Endothelial cell of umbilical vein (primary cell): Measurements from ENCODE around the gene SKI. TPM values are rescaled to one million over a fixed set of nuclear protein-coding genes. Genes with fewer than 3 reads are reported as not detected.

Experiments used
- BruUV-seq: library from RNA; stranded (reverse); fragments of 400-500 nt; replicated peaks from 2 replicates; lab custom pipeline; 2021; lab: Mats Ljungman, UMichigan
- CTCF ChIA-PET: fragments of 300-600, 350-600 bp; sonication (Branson Sonifier 250); formaldehyde crosslinking; loops from one replicate; lab custom pipeline; 2021; ENCODE audit warnings: antibody characterized with exemption, inconsistent platforms; lab: Charles Lee
- POLR2A ChIA-PET: fragments of 300-600, 350-600 bp; sonication (Branson Sonifier 250); formaldehyde crosslinking; loops from one replicate; lab custom pipeline; 2021; ENCODE audit warnings: antibody characterized with exemption, inconsistent platforms; lab: Charles Lee
- DNase-seq: peaks from one replicate; pipeline ENCODE4 v3.0.0-alpha.2; 2011; ENCODE audit warnings: low read depth, low spot score
- FAIRE-seq: peaks from 2 replicates; lab custom pipeline; 2011; peaks lifted over from hg19 to GRCh38; lab: Jason Lieb, UNC
- H2AFZ ChIP-seq: 2 replicates; pipeline ENCODE4 v1.6.0; 2012; ENCODE audit warnings: low read depth, low read length, control low read depth, inconsistent platforms
- H3K27ac ChIP-seq: 2 replicates; pipeline ENCODE4 v1.5.1; 2011; ENCODE audit warnings: low read depth, mild to moderate bottlenecking, control low read depth, low read length, moderate library complexity; ENCODE audit not compliant: insufficient read depth
- H3K27me3 ChIP-seq, 2 experiments: 2 replicates each; pipeline versions ENCODE4 v1.6.0 to v1.6.1; 2011; ENCODE audit warnings: low read length in 2 of 2, mixed read lengths in 1 of 2; ENCODE audit not compliant: control insufficient read depth in 2 of 2, insufficient read depth in 2 of 2
- H3K36me3 ChIP-seq, 2 experiments: 2 replicates in 1 of 2; 3 replicates in 1 of 2; pipeline ENCODE4 v1.5.1; 2011; ENCODE audit warnings: low read length in 2 of 2, mild to moderate bottlenecking in 1 of 2, moderate library complexity in 1 of 2; ENCODE audit not compliant: control insufficient read depth in 2 of 2, insufficient read depth in 2 of 2; ENCODE audit errors: extremely low read depth in 1 of 2
- H3K4me1 ChIP-seq: 3 replicates; pipeline ENCODE4 v1.5.1; 2011; ENCODE audit warnings: mild to moderate bottlenecking, low read length; ENCODE audit not compliant: control insufficient read depth, insufficient read depth; ENCODE audit errors: extremely low read depth
- H3K4me2 ChIP-seq: 2 replicates; pipeline ENCODE4 v1.6.1; 2011; ENCODE audit warnings: low read length, control low read depth, mixed read lengths; ENCODE audit not compliant: insufficient read depth
- H3K4me3 ChIP-seq, 3 experiments: fragments of 200-600 bp in 1 of 3; sonication (generic), shearing (Covaris generic) in 1 of 3; replicated peaks in 1 of 3; 2 replicates each; pipeline ENCODE4 v1.5.1; 2011 to 2016; ENCODE audit warnings: control low read depth in 3 of 3, low read length in 3 of 3, mild to moderate bottlenecking in 2 of 3, inconsistent platforms in 1 of 3, low read depth in 1 of 3, moderate library complexity in 1 of 3; ENCODE audit not compliant: insufficient read depth in 1 of 3
- H3K79me2 ChIP-seq: 2 replicates; pipeline ENCODE4 v1.6.0; 2012; ENCODE audit warnings: low read length, inconsistent platforms; ENCODE audit not compliant: control insufficient read depth, insufficient read depth
- H3K9ac ChIP-seq: replicated peaks from 2 replicates; pipeline ENCODE3; 2011; ENCODE audit warnings: low read length, control low read depth; ENCODE audit not compliant: insufficient read depth; ENCODE audit errors: extremely low read depth
- H3K9me1 ChIP-seq: replicated peaks from 3 replicates; pipeline ENCODE4 v1.6.0; 2011; ENCODE audit warnings: mild to moderate bottlenecking, low read length; ENCODE audit not compliant: control insufficient read depth, insufficient read depth; ENCODE audit errors: extremely low read depth
- H3K9me3 ChIP-seq: replicated peaks from 2 replicates; pipeline ENCODE4 v1.5.1; 2012; ENCODE audit warnings: low read length, inconsistent platforms; ENCODE audit not compliant: control insufficient read depth, insufficient read depth
- H4K20me1 ChIP-seq: replicated peaks from 2 replicates; pipeline ENCODE3; 2011; ENCODE audit warnings: mild to moderate bottlenecking, low read length; ENCODE audit not compliant: control insufficient read depth, insufficient read depth; ENCODE audit errors: extremely low read depth
- CTCF ChIP-seq, 2 donors: IDR thresholded peaks; 1 replicate in 1 of 2; 2 replicates in 1 of 2; pipeline ENCODE4 v1.5.1; 2011; ENCODE audit warnings: low read length in 2 of 2, mild to moderate bottlenecking in 2 of 2, moderate library complexity in 2 of 2, control low read depth in 1 of 2, inconsistent platforms in 1 of 2, low read depth in 1 of 2; ENCODE audit not compliant: insufficient read depth in 1 of 2; ENCODE audit errors: extremely low read depth in 1 of 2
- EZH2 ChIP-seq: IDR thresholded peaks from 2 replicates; pipeline ENCODE4 v1.6.1; 2012; ENCODE audit warnings: borderline replicate concordance, low read depth, mild to moderate bottlenecking, moderate library complexity, low read length, inconsistent platforms; ENCODE audit not compliant: severe bottlenecking
- FOS ChIP-seq: IDR thresholded peaks from 2 replicates; pipeline ENCODE4 v1.6.1; 2011; ENCODE audit warnings: mild to moderate bottlenecking, low read length, moderate library complexity, borderline replicate concordance; ENCODE audit not compliant: insufficient read depth
- GATA2 ChIP-seq: IDR thresholded peaks from 2 replicates; pipeline ENCODE4 v1.7.0; 2011; ENCODE audit warnings: low read depth, mild to moderate bottlenecking, moderate library complexity, mixed read lengths, low read length; ENCODE audit not compliant: insufficient read length, insufficient read depth
- JUN ChIP-seq: IDR thresholded peaks from 2 replicates; pipeline ENCODE4 v1.6.1; 2011; ENCODE audit warnings: borderline replicate concordance, low read depth; ENCODE audit not compliant: insufficient read length, insufficient read depth
- MAX ChIP-seq: IDR thresholded peaks from 2 replicates; pipeline ENCODE4 v1.6.1; 2011; ENCODE audit not compliant: insufficient read depth, insufficient read length
- MYC ChIP-seq: IDR thresholded peaks from one replicate; pipeline ENCODE4 v1.6.1; 2011; ENCODE audit warnings: mild to moderate bottlenecking, low read depth, low read length
- POLR2A ChIP-seq: IDR thresholded peaks from 2 replicates; pipeline ENCODE4 v1.6.1; 2012; ENCODE audit warnings: low read depth, mild to moderate bottlenecking, control low read depth, low read length
- POLR2AphosphoS5 ChIP-seq: IDR thresholded peaks from 2 replicates; pipeline ENCODE4 v1.6.1; 2012; ENCODE audit warnings: low read depth, mild to moderate bottlenecking, control low read depth, low read length, moderate library complexity; ENCODE audit not compliant: insufficient read depth
- dilution Hi-C: fragments of 300-500 bp; cut with MboI; formaldehyde crosslinking; loops from one replicate; pipeline ENCODE4 v1.15.0; 2019; ENCODE audit warnings: low sequenced_read_pairs; ENCODE audit not compliant: extremely low pct_ligation_motif_present
- intact Hi-C: fragments of 100-400 bp; cut with micrococcal nuclease; formaldehyde crosslinking; loops from one replicate; pipeline ENCODE4 v1.10.0; 2022
- polyA plus RNA-seq, 4 experiments: library from polyadenylated mRNA; depleted of rRNA in 3 of 4; stranded (reverse) in 3 of 4; unstranded in 1 of 4; fragments of >200 nt; gene quantifications; 2 replicates each; pipeline versions ENCODE4 v1.2.1 to v1.2.3, GENCODE V29; 2011 to 2012; ENCODE audit warnings: missing spikeins in 1 of 4
- total RNA-seq: library from RNA; stranded (reverse); gene quantifications from 2 replicates; pipeline ENCODE4 v1.2.3, GENCODE V29; 2021

Gene SKI
- total and polyA plus RNA-seq, 2 donors (not counting 3 experiments of a cell fraction or from before 2014, with no cell fraction given) = 11.6 to 80.3 TPM

- Histone ChIP-seq H3K79me2 (peaks cover 97% of the 10 kb centered on the region), H3K9ac (no peak overlapping the region), H3K4me1 (peaks cover under 1% of the 10 kb centered on the region), H3K4me3 (no peak overlapping the region), H4K20me1 (no peaks in the 10 kb centered on the region), H3K27me3 (no peaks in the 10 kb centered on the region), H3K36me3 (peaks cover 0 to 1% of the 10 kb centered on the region in 2 experiments), H3K27ac (no peak overlapping the region), H2AFZ (no peak overlapping the region), H3K4me2 (no peak overlapping the region), H3K9me1 (no peaks in the 10 kb centered on the region), H3K9me3 (no peaks in the 10 kb centered on the region)
- no peak for FAIRE-seq
- ChIA-PET POLR2A (no interaction called here), CTCF (no interaction called here)
- no peak for DNase-seq
- BruUV-seq = no TSS peak
- intact Hi-C loops = no loop called here
- dilution Hi-C loops = no loop called here
- no peak for TF ChIP-seq EZH2
- TF ChIP-seq GATA2 = no peak
- TF ChIP-seq POLR2AphosphoS5 = no peak
- no peak for TF ChIP-seq CTCF (IDR thresholded peaks at IDR 0.05; ENCODE audit: extremely low read depth in 1 of 2, insufficient read depth in 1 of 2, low read depth in 1 of 2, low read length in 2 of 2)
- no peak for TF ChIP-seq MYC
- TF ChIP-seq JUN = no peak
- TF ChIP-seq POLR2A = no peak
- no peak for TF ChIP-seq FOS
- TF ChIP-seq MAX = no peak
Measured at GRCh38 chr1:2270260-2271100, 42.4 kb downstream of the SKI start.
